Testis (tissue), 3 donors: ENCODE results near the gene UQCRH. TPM values are rescaled to one million over a fixed set of nuclear protein-coding genes. Genes with fewer than 3 reads are reported as not detected.
"Not testable (repeated sequence)": the region's sequence is repeated elsewhere in the genome, so short reads cannot be mapped to it uniquely, and the experiment has no call there.

Source experiments
- DNase-seq: peaks from one replicate; pipeline ENCODE4 v3.0.0-alpha.2; 2019
- H3K27ac ChIP-seq, 2 donors: fragments of 200-600 bp; sonication (generic); one replicate each; pipeline ENCODE4 v1.5.1; 2019
- H3K27me3 ChIP-seq: fragments of 200-600 bp; sonication (generic); one replicate; pipeline ENCODE4 v1.5.1; 2019
- H3K36me3 ChIP-seq: fragments of 200-600 bp; sonication (generic); one replicate; pipeline ENCODE4 v1.5.1; 2017; ENCODE audit warnings: low read depth; ENCODE audit errors: missing control alignments
- H3K4me1 ChIP-seq: fragments of 200-600 bp; sonication (generic); one replicate; pipeline ENCODE4 v1.5.1; 2019
- H3K4me3 ChIP-seq, 2 donors: fragments of 200-600 bp; sonication (generic); one replicate each; pipeline ENCODE4 v1.5.1; 2017 to 2019
- H3K9me3 ChIP-seq: fragments of 200-600 bp; sonication (generic); one replicate; pipeline ENCODE4 v1.5.1; 2017
- CTCF ChIP-seq, 3 experiments: fragments of 450-650 bp in 2 of 3; fragments of 200-600 bp in 1 of 3; sonication (generic) in 1 of 3; IDR thresholded peaks; one replicate each; pipeline ENCODE4 v1.5.1; 2016 to 2019; ENCODE audit warnings: antibody characterized with exemption in 3 of 3, mild to moderate bottlenecking in 2 of 3, moderate library complexity in 1 of 3
- POLR2A ChIP-seq: fragments of 450-650 bp; IDR thresholded peaks from one replicate; pipeline ENCODE4 v1.6.1; 2017; ENCODE audit warnings: antibody characterized with exemption, mild to moderate bottlenecking, moderate library complexity
- WGBS, 2 donors: methylation state at CpG; one replicate each; pipeline ENCODE4 v1.1.5; 2018; 5-methylcytosine and 5-hydroxymethylcytosine counted together
- intact Hi-C: fragments of 100-400 bp; cut with DNase I; formaldehyde crosslinking; loops from one replicate; pipeline ENCODE4 v1.15.1; 2023; ENCODE audit warnings: low total_unique reads
- polyA plus RNA-seq: library from polyadenylated mRNA; stranded (reverse); fragments of 350-450 nt; fragmentation: Illumina TruSeq; extraction: RNeasy Lipid Tissue Mini Kit (QIAGEN cat#74804); gene quantifications from one replicate; pipeline ENCODE4 v1.2.3, GENCODE V29; 2014; ENCODE audit warnings: low read depth, low replicate concordance; ENCODE audit not compliant: insufficient read depth
- total RNA-seq, 2 donors: library from RNA; depleted of rRNA; stranded (reverse); fragments of >200 nt; gene quantifications; one replicate each; pipeline ENCODE4 v1.2.3, GENCODE V29; 2016

UQCRH gene
- total and polyA plus RNA-seq, 3 donors from 2014 or later = 165 to 259 (median 183) TPM

- H3K27ac ChIP-seq, H3K4me1 ChIP-seq, DNase-seq, H3K9me3 ChIP-seq, H3K27me3 ChIP-seq, H3K36me3 ChIP-seq, H3K4me3 ChIP-seq, intact Hi-C loops: not testable (repeated sequence)
- WGBS, 2 donors = 85 to 90% methylated on average over 11 of the region's 11 CpGs
Measured at GRCh38 chr1:46325285-46326076, 22.0 kb downstream of the UQCRH start.

- 90 to 92% methylated on average over 7 of the region's 7 CpGs for WGBS, 2 donors
- DNase-seq, H3K27ac ChIP-seq, H3K27me3 ChIP-seq, H3K36me3 ChIP-seq, H3K9me3 ChIP-seq, intact Hi-C loops, H3K4me3 ChIP-seq, H3K4me1 ChIP-seq: not testable (repeated sequence)
Measured at GRCh38 chr1:46328182-46328581, 24.7 kb downstream of the UQCRH start.

- H3K4me1 ChIP-seq, intact Hi-C loops, H3K4me3 ChIP-seq, H3K36me3 ChIP-seq, H3K9me3 ChIP-seq, H3K27me3 ChIP-seq, DNase-seq: not testable (repeated sequence)
- peak overlapping the region in 1 of 2 donors; percentile 56 for H3K27ac ChIP-seq
- WGBS, 2 donors = 50 to 73% methylated on average over 7 of the region's 7 CpGs
Measured at GRCh38 chr1:46329807-46330206, 26.3 kb downstream of the UQCRH start.

- H3K9me3 ChIP-seq, H3K36me3 ChIP-seq, H3K27me3 ChIP-seq, H3K4me3 ChIP-seq, DNase-seq, H3K4me1 ChIP-seq, intact Hi-C loops: not testable (repeated sequence)
- peak overlapping the region in 1 of 2 donors; percentile 56 for H3K27ac ChIP-seq
- 58 to 69% methylated on average over 2 of the region's 2 CpGs for WGBS, 2 donors
Measured at GRCh38 chr1:46330381-46330780, 26.9 kb downstream of the UQCRH start.

GRCh38 chr1:46331786-46332540 is 28.5 kb downstream of the UQCRH start:
- 83 to 86% methylated on average over 22 to 24 of the region's 24 CpGs for WGBS, 2 donors
- H3K27ac ChIP-seq, H3K27me3 ChIP-seq, H3K36me3 ChIP-seq, DNase-seq, H3K4me1 ChIP-seq, H3K4me3 ChIP-seq, intact Hi-C loops, H3K9me3 ChIP-seq: not testable (repeated sequence)

- DNase-seq = peak; percentile 32
- Histone ChIP-seq H3K27ac (no peak overlapping the region), H3K27me3 (no peaks in the 10 kb centered on the region), H3K4me3 (no peak overlapping the region), H3K4me1 (no peaks in the 10 kb centered on the region), H3K9me3 (no peaks in the 10 kb centered on the region), H3K36me3 (no peaks in the 10 kb centered on the region)
- 72 to 74% methylated on average over 9 of the region's 9 CpGs for WGBS, 2 donors
- intact Hi-C loops = no loop called here
- TF ChIP-seq CTCF (IDR thresholded peaks at IDR 0.05) = no peak
- no peak for TF ChIP-seq POLR2A
Measured at GRCh38 chr1:46333300-46334029, 30.0 kb downstream of the UQCRH start.

- TF ChIP-seq POLR2A = no peak
- no peaks in the 10 kb centered on the region for H3K36me3 ChIP-seq
- no peak for DNase-seq
- H3K9me3 ChIP-seq = no peaks in the 10 kb centered on the region
- intact Hi-C loops = no loop called here
- H3K4me1 ChIP-seq = peaks cover under 1% of the 10 kb centered on the region
- H3K4me3 ChIP-seq = no peak overlapping the region
- H3K27me3 ChIP-seq = no peaks in the 10 kb centered on the region
- no peak overlapping the region for H3K27ac ChIP-seq
- WGBS, 2 donors = 83 to 86% methylated on average over 2 of the region's 2 CpGs
Measured at GRCh38 chr1:46334030-46334384, 30.5 kb downstream of the UQCRH start.
